OCI-M2 (cell line): ENCODE measurements around the gene KCTD19.

ENCODE experiments used
- DNase-seq: peaks from one replicate; lab custom pipeline; 2025; ENCODE audit not compliant: unreplicated experiment; lab: John Stamatoyannopoulos, UW

The KCTD19 gene

DNA sequence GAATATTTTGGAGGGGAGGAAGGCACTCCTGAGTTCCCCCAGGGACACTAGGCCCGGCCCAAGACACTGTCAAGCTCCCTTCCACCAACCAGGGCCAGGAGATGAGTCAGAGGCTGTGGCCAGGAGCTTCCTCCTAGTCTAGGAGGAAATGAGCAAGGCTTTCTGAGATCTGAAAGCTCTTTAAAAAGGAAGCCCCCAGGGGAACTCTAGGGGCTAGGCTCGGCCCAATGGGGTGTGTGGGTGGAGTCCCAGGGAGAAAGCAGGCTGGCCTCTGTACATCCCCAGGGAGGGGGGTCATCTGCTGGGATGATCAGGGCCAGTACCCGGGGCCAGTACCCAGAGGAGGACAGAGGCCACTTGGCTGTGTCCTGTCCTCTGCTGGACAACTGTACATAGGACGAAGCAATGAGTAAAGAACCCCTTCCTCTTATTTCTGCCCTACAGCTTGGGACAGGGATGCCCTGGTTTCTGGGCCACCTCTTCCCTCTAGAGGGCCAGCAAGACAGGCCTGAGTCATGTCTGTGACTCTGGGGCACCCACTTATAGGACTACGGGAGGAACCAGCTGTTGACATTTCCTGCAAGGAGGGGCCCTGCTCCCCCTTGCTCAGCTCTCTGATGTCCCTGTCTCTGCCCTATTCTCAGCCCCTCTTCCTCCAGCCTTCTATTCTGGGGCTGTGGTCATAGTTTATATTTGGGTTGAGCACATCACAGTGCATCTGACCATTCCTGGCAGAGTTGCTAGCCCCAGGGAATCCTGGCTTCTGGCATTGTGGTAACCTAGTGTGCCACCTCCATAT lies 82.0 kb downstream of the KCTD19 start:
- DNase-seq: no peak

DNA sequence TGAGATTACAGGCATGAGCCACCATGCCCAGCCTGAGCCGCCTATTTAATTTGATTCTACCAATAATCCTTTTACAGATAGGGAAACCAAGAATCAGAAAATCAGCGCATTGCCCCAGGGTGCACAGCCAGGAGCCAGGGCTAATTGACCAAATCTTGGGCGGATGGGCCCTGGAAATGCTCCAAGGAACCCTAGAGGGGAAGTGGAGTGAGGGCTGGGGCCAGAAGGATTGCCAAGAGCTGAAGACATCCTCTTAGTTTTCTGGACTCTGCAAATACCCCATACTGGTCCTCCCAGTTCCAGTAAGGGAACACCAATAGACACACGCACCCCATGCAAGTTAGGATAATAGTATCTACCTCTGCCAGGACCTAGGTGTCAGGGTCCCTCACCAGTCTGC lies 83.1 kb downstream of the KCTD19 start:
- DNase-seq: no peak

DNA sequence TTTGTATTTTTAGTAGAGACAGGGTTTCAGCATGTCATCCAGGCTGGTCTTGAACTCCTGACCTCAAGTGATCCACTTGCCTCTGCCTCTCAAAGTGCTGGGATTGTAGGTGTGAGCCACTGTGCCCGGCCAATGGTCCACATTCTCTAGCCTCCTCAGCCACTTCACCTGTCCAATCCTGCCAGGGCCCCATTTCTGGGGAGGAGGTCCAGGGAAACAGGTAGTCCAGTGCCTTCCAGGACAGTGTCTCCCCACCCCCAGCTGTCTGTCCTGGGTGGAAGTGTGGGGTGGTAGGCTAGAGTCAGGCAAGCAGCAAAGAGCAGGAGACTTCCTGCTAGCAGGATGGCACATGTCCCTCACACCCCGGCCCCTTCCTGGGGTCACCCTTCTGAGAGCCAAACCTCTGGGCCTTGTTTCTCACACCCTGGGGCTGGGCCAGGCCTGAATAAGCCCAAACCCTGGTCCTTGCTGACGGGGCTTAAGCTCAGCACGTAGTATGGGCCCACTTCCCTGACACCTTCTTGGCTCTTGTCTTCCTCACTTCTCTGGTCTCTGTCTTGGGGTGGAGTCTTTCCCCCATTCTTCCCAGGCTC lies 84.3 kb downstream of the KCTD19 start:
- no peak for DNase-seq

DNA sequence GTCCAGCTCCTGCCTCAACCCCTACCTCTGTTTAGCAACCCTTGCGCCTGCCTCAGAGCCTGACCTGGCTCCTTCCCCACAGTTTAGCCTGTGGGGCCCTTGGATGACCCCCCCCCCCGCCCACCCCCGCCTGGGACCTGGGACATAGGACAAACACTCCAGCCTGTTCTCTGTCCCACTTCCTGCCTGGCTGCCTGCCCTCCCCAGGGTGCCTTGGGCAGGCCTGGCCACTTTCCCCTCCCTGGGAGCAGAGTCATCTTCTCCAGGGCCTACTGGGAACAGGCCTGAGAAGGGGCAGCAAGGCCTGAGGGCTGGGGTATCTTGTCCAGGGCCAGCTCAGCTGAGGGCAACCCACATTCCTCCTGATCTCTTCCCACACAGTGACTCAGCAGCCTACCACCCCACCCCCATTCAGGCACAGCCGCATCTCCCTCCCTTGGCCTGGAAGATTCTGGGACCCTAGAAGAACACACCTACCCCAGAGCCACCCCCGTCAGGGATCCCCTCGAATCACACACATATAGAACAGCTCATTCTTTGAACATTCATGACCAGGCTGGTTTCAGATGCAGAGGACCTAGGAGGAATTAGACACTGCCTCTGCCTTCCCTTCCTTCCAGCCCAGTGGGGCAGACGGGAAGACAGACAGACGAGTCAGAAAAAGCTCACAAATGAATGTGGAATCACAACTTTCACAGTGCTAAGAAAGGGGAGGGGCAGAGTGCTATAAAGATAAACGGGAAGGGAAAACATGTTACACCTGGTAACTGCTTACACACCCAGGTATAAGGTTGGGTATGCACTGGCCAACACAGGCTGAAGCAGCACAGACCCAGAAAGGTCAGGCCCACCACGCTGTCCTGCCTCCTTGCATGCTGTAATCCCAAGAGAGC lies 85.3 kb downstream of the KCTD19 start:
- no peak for DNase-seq

DNA sequence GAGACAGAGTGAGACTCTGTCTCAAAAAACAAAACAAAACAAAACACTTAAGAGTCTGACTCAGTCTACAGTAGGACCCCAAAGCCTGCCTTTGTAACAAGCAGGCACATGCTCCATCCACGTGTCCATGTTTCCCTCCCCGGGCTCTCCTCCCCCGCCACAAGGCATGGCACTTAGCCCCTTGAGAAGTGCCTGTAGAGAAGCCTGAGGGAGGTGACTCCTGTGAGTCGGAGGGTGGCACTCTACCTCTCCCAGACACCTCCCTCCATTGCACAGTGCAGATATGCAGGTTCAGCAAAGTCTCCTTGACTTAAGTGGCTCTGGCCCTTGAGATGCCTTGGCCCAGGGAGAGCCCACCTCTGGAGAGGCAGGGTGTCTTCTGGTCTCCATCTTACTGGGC lies 86.0 kb downstream of the KCTD19 start:
- no peak for DNase-seq
